Motor neuron (in vitro differentiated cells): ENCODE data around the gene NEK2. TPM values are rescaled to one million over a fixed set of nuclear protein-coding genes. Genes with fewer than 3 reads are reported as not detected.
A peak's percentile ranks its signal among the peaks of the same experiment; 100 is the strongest.
"Not testable (repeated sequence)": the region's sequence is repeated elsewhere in the genome, so short reads cannot be mapped to it uniquely, and the experiment has no call there.

ENCODE experiments used
- ATAC-seq, 8 experiments: fragments of 200-7000 bp; cut with Tn5 transposase; replicated peaks in 6 of 8; 2 replicates each; pipeline ENCODE4 v1.8.0; 2021; ENCODE audit warnings: mild to moderate bottlenecking in 8 of 8, moderate library complexity in 8 of 8
- H3K27ac ChIP-seq, 2 donors: fragments of 250-450 bp; sonication (Bioruptor Pico); 2 replicates each; pipeline ENCODE4 v1.9.0; 2021; ENCODE audit warnings: antibody characterized with exemption in 2 of 2, mild to moderate bottlenecking in 2 of 2, moderate library complexity in 1 of 2
- H3K4me1 ChIP-seq, 2 donors: fragments of 250-450 bp; sonication (Bioruptor Pico); replicated peaks in 1 of 2; 2 replicates each; pipeline ENCODE4 v1.6.1; 2021; ENCODE audit warnings: antibody characterized with exemption in 2 of 2, mild to moderate bottlenecking in 2 of 2, moderate library complexity in 1 of 2
- H3K4me3 ChIP-seq, 5 donors: fragments of 250-450 bp; sonication (Bioruptor Pico); 2 replicates each; pipeline ENCODE4 v1.9.0; 2021; ENCODE audit warnings: antibody characterized with exemption in 5 of 5, mild to moderate bottlenecking in 5 of 5, moderate library complexity in 4 of 5
- WGBS, 10 experiments: fragments of 450-650 bp; shearing (Covaris generic); methylation state at CpG; one replicate each; pipeline ENCODE4 v1.0.0; 2022; 5-methylcytosine and 5-hydroxymethylcytosine counted together
- in situ Hi-C, 9 experiments: fragments of 400-800 bp; cut with MboI; loops; one replicate each; pipeline ENCODE4 v1.15.0; 2021; ENCODE audit warnings: low sequenced_read_pairs in 9 of 9, low pct_unique_long_range_greater_than_20kb in 2 of 9; ENCODE audit not compliant: unreplicated experiment in 9 of 9
- total RNA-seq, 8 experiments: library from RNA; unstranded; fragments of 300-600 nt; gene quantifications; 2 replicates each; pipeline versions ENCODE4 v1.2.3 to v1.2.4, GENCODE V29; 2022

NEK2 gene
- total RNA-seq, 8 experiments from 2014 or later = 0.78 to 72.6 (median 3.7) TPM

- in situ Hi-C loops = loop anchor here in 1 of 9 experiments (25.0 kb wide), 1 partner anchor 229 kb away; no protein-coding TSS in a partner anchor
- no peak for ATAC-seq
- WGBS, 10 experiments = 79 to 100% (median 93%) methylated on average over 1 to 6 of the region's 6 CpGs; no CpG with 5 or more reads in 1 of the 10 experiments
- no peak overlapping the region for H3K27ac ChIP-seq
- H3K4me1 ChIP-seq = peaks cover 0 to 5% of the 10 kb centered on the region in 2 donors
- no peak overlapping the region for H3K4me3 ChIP-seq
These were observed 32.6 kb upstream of the NEK2 start for GRCh38 chr1:211708006-211708405.

DNA sequence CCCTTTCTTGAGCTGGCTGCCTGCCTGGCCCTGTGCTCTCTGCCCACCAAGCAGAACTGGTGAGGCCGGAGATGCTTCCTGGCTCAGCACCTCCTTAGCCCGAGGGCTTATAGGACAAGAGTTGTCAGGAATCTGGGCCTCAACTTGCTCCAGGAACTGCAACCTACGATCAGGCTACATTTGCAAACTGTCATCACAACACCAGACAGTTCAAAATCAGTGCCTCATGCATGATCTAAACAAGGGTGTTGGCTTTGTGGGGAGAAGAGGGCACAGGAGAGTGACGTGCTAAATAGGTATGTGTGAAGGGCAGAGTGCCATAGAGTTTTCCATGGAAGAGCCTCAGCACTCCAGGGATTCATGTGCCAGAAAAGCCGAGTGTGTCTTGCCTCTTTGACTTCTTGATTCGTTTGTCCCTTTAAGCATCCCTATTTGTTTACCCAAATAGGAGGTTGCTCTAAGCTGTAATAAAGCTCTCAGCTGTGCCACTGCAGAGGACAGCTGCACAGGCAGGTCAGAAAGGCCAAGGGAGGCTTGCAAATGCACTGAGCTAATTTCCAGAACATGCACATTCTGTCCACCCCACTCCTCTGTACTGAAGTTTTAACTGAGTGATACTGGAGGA, 30.2 kb upstream of the NEK2 start:
- no peak overlapping the region for H3K27ac ChIP-seq
- in situ Hi-C loops = loop anchor here in 1 of 9 experiments (25.0 kb wide), 1 partner anchor 232 kb away; no protein-coding TSS in a partner anchor
- WGBS, 10 experiments = 8 to 85% (median 75%) methylated on average over 1 to 6 of the region's 6 CpGs; no CpG with 5 or more reads in 3 of the 10 experiments
- H3K4me1 ChIP-seq = peaks cover 0 to 5% of the 10 kb centered on the region in 2 donors
- no peak overlapping the region for H3K4me3 ChIP-seq
- ATAC-seq = peak in 3 of 8 experiments; percentile 89 to 94 (median 93)

- H3K4me1 ChIP-seq = peaks cover 0 to 5% of the 10 kb centered on the region in 2 donors
- no peak overlapping the region for H3K4me3 ChIP-seq
- in situ Hi-C loops = loop anchor here in 1 of 9 experiments (25.0 kb wide), 1 partner anchor 233 kb away; no protein-coding TSS in a partner anchor
- ATAC-seq = no peak
- 88 to 100% (median 100%) methylated on average over 1 to 2 of the region's 3 CpGs; no CpG with 5 or more reads in 5 of the 10 experiments for WGBS, 10 experiments
- no peak overlapping the region for H3K27ac ChIP-seq
These were observed 29.1 kb upstream of the NEK2 start for GRCh38 chr1:211704543-211704942.

- H3K27ac ChIP-seq = no peak overlapping the region
- H3K4me1 ChIP-seq = peaks cover 0 to 5% of the 10 kb centered on the region in 2 donors
- WGBS, 10 experiments = 35 to 90% (median 69%) methylated on average over 2 to 11 of the region's 11 CpGs
- ATAC-seq = peak in 5 of 8 experiments; percentile 7 to 69 (median 54)
- H3K4me3 ChIP-seq = no peak overlapping the region
- in situ Hi-C loops = loop anchor here in 1 of 9 experiments (25.0 kb wide), 1 partner anchor 233 kb away; no protein-coding TSS in a partner anchor
These were observed 28.6 kb upstream of the NEK2 start for GRCh38 chr1:211703812-211704537.

DNA sequence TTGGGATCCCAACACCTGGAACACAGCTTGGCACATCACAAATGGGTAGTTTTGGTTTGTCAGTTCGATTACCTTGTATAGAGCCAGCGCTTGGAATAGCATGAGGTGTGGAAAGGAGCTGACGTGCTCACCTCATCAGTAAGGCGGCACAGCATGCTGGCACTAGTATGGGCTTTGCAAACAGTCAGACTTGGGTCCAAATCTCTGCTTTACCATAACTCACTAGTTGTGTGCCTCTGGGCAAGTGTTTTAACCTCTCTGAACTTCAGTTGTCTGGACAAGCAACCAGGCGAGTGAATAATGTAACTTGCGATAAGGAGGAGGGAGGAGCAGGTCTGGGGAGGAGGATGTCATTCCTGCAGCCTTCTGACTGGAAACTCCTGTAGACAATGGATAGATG, 26.3 kb upstream of the NEK2 start:
- no peak overlapping the region for H3K4me3 ChIP-seq
- H3K4me1 ChIP-seq = peaks cover 0 to 5% of the 10 kb centered on the region in 2 donors
- in situ Hi-C loops = loop anchor here in 1 of 9 experiments (25.0 kb wide), 1 partner anchor 236 kb away; no protein-coding TSS in a partner anchor
- no peak overlapping the region for H3K27ac ChIP-seq
- ATAC-seq = no peak
- 66 to 100% (median 88%) methylated on average over 2 to 6 of the region's 6 CpGs; no CpG with 5 or more reads in 5 of the 10 experiments for WGBS, 10 experiments

DNA sequence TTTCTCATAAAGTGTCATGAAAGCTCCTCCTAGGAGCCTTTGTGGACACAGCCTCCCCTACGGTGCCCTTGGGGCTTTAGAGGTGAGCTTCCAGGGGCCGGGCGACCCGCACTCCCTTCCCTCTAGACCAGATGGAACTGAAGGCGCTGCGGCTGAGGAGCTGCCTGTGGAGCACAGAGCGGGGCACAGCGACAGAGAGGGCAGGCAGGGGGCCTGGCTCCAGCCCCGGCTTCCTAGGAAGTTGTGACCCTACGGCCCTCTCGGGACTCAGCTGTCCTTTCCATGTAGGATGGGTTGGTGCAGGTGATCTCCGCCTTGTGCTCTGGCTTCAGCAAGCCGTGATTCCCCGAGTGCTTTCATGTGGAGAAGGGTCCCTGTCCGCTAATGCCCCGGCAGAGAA, 23.6 kb upstream of the NEK2 start:
- ATAC-seq = peak in 2 of 8 experiments; percentile 8 to 23
- Histone ChIP-seq H3K4me1 (peaks cover 0 to 2% of the 10 kb centered on the region in 2 donors), H3K27ac (no peak overlapping the region), H3K4me3 (no peak overlapping the region)
- in situ Hi-C loops = loop anchor here in 5 of 9 experiments (25.0 kb wide), 4 partner anchors 138 to 763 kb away; partner anchors contain the start of genes DTL (in 3 of the 5), INTS7 (in 3 of the 5), LPGAT1 (in 1 of the 5) and NENF (in 1 of the 5)
- WGBS, 10 experiments = 90 to 100% (median 94%) methylated on average over 1 to 15 of the region's 16 CpGs; no CpG with 5 or more reads in 5 of the 10 experiments

DNA sequence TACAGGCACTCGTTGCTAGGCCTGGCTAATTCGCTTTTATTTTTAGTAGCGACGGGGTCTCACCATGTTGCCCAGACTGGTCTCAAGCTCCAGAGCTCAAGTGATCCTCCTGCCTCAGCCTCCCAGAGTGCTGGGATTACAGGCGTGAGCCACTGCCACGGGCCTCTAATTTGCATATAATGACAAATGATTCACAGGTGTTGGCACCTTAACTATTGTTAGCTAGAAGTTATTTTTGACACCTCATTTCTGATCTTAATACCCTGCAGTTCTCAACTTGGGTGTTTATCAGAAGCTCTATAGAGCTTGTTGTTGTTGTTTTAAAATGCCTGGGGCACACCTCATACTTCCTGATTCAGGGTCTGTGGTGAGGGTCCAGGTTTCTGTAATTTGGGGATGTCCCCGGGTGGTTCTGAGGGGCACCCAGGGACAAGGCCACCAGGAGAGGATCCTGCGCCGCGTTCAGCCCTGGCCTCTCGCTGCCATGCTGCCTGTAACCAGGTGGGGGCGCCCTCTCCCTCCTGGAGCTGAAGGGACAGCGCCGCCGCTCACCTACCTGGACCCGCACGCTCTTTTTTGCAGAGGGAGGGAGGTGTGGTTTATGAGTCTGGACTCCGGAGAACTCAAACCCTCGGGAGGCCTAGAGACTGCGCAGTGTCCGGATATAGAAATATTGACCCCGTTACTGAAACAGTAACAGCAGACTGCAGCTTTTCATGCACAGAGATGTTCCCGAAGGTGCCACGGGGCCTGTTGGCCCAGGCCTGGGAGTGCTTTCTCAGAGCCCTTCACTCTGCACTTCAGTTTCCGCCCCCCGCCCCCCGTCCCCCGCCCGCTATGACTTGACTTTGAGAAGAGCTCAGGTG, 23.0 kb upstream of the NEK2 start:
- peak; percentile 89 to 98 (median 95) for ATAC-seq
- no peaks in the 10 kb centered on the region for H3K4me1 ChIP-seq
- in situ Hi-C loops = loop anchor here in 5 of 9 experiments (25.0 kb wide), 4 partner anchors 139 to 764 kb away; partner anchors contain the start of genes DTL (in 3 of the 5), INTS7 (in 3 of the 5), LPGAT1 (in 1 of the 5) and NENF (in 1 of the 5)
- H3K27ac ChIP-seq = no peak overlapping the region
- WGBS, 10 experiments = 13 to 38% (median 29%) methylated on average over 1 to 22 of the region's 29 CpGs; no CpG with 5 or more reads in 3 of the 10 experiments
- peak overlapping the region in 1 of 5 donors; percentile 18 for H3K4me3 ChIP-seq

DNA sequence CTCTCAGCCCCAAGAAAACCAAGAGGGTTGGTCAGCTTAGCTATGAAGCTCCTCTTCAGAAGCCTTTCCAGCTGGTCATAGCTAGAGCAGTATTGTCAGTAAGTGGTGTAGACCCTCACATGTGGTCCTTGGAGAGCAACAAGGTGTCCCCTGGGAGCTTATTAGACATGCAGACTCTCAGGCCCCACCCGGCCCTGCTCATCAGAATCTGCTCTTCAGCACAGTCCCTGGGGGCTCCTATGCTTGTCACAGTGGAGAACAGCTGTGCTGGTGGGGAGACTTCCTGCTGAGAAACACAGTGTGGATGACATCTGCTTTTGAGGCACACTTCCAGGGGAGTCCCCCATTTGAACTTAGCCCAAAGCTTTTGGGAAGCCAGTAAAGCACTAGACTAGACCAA, 21.9 kb upstream of the NEK2 start:
- 80 to 100% methylated on average over 1 of the region's 1 CpG; no CpG with 5 or more reads in 8 of the 10 experiments for WGBS, 10 experiments
- no peak overlapping the region for H3K27ac ChIP-seq
- no peaks in the 10 kb centered on the region for H3K4me1 ChIP-seq
- H3K4me3 ChIP-seq = no peak overlapping the region
- in situ Hi-C loops = loop anchor here in 5 of 9 experiments (25.0 kb wide), 4 partner anchors 140 to 765 kb away; partner anchors contain the start of genes DTL (in 3 of the 5), INTS7 (in 3 of the 5), LPGAT1 (in 1 of the 5) and NENF (in 1 of the 5)
- peak in 2 of 8 experiments; percentile 22 to 46 for ATAC-seq

DNA sequence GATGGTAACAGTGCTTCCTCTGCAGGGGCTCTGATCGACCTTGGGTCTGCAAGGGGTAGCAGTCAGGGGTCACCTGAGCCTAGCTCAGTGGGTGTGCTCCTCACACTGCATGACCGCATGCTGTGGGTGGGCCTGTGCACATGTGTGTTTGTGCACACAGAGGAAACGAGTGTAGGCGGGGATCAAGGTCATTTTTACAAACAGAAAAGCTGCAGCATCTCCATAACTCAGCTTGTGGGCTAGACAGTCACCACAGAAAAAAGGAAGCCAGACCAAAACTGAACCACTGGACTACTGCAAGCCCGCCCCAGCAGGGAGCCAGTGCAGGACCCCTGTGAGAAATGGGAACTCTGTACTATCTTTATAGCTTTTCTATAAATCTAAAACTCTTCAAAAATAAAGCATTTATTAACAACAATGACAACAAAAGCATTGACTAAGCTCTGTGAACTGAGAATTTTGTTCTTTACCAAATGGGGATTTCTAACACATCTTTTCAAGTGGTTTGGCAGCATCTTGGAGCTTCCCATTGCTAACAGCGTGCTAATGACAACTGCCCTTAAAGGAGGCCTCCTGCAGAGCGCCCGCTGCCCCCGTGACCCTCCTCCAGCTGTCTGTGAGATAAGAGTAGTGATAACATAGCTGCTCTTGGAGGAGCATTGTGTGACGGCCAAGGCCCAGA, 19.9 kb upstream of the NEK2 start:
- no peaks in the 10 kb centered on the region for H3K4me1 ChIP-seq
- H3K27ac ChIP-seq = no peak overlapping the region
- in situ Hi-C loops = loop anchor here in 5 of 9 experiments (25.0 kb wide), 4 partner anchors 142 to 767 kb away; partner anchors contain the start of genes DTL (in 3 of the 5), INTS7 (in 3 of the 5), LPGAT1 (in 1 of the 5) and NENF (in 1 of the 5)
- WGBS, 10 experiments = 40 to 100% (median 75%) methylated on average over 1 to 10 of the region's 10 CpGs; no CpG with 5 or more reads in 3 of the 10 experiments
- H3K4me3 ChIP-seq = no peak overlapping the region
- peak in 1 of 8 experiments; percentile 13 for ATAC-seq

DNA sequence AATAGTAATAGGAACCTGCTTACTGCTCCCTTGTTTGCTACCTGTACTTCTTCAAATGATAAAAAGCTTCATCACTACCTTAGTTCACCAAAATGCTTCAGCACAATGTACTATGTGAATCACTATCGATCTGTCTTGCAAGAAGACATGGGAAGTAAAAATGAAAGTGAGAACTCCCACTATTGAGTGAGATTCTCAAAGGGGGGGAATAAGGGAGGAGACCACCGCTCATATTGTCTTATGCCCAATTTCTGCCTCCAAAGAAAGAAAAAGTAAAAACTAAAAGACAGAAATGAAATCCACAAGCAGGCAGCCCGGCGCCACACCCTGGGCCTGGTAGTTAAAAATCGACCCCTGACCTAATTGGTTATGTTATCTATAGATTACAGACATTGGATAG, 18.5 kb upstream of the NEK2 start:
- WGBS, 10 experiments = 65 to 100% (median 90%) methylated on average over 1 to 5 of the region's 5 CpGs; no CpG with 5 or more reads in 2 of the 10 experiments
- H3K4me3 ChIP-seq, ATAC-seq, H3K27ac ChIP-seq, H3K4me1 ChIP-seq: not testable (repeated sequence)
- in situ Hi-C loops = loop anchor here in 5 of 9 experiments (25.0 kb wide), 4 partner anchors 143 to 768 kb away; partner anchors contain the start of genes DTL (in 3 of the 5), INTS7 (in 3 of the 5), LPGAT1 (in 1 of the 5) and NENF (in 1 of the 5)

DNA sequence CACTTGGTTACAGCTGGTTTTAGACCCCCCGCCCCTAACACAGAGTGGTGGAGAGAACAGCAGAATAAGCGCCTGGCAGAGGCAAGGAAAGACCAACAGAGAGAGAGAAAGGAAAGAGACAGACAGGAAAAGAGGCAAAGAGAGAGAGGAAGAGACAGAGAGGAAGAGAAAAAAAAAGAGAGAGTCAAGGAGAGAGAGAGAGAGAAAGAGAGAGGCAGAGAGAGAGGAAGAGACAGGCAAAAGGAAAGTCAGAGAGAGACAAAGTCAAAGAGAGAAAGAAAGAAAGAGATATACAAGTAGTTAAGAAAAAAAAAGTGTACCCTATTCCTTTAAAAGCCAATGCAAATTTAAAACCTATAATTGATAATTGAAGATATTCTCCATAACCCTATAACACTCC, 13.0 kb upstream of the NEK2 start:
- Histone ChIP-seq H3K4me3 (no peak overlapping the region), H3K27ac (no peak overlapping the region), H3K4me1 (no peaks in the 10 kb centered on the region)
- no peak for ATAC-seq
- in situ Hi-C loops = loop anchor here in 5 of 9 experiments (25.0 kb wide), 4 partner anchors 149 to 774 kb away; partner anchors contain the start of genes DTL (in 3 of the 5), INTS7 (in 3 of the 5), LPGAT1 (in 1 of the 5) and NENF (in 1 of the 5)
- 72 to 100% (median 90%) methylated on average over 2 of the region's 2 CpGs for WGBS, 10 experiments
